NCI-H1105 (cell line): ENCODE results near the gene FIBP.
A peak's percentile ranks its signal among the peaks of the same experiment; 100 is the strongest.
"Not testable (repeated sequence)": the region's sequence is repeated elsewhere in the genome, so short reads cannot be mapped to it uniquely, and the experiment has no call there.

Experiments used
- DNase-seq: peaks from one replicate; lab custom pipeline; 2025; lab: John Stamatoyannopoulos, UW

The FIBP gene

DNA sequence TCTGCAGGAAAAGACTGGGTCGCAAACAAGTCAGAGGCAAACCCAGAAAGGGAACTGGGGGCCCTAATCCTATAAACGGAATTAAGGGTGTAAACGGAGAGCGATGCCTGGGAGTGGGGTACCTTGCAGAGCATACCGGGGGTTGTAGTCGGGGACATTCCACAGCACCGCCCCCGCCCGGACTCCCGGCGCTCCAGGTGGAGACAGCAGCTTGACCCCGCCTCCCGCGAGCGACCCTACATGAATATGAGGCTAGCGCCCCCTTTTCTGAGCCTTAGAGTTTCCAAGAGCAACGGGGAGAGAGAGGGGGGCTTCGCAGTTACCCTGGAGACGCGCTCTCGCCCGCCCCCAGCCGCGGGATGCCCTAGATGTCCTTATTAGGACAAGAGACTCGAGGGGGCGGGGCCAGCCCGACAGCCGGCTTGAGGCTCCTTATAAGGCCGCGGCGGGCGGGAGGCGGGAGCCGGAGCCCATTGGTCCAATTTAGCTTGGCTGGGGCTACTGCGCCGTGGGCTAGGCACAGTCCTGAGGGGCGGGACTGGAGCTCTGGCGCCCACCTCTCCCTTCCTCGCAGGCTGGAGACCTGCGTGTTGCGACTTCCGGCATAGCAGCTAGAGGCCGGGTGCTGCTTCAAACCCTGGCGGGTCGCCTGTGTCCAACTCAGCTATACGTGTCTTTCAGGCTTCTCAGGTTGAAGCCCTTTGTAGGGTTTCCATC is 29.0 kb downstream of the FIBP start:
- DNase-seq, result peak; percentile 98

DNA sequence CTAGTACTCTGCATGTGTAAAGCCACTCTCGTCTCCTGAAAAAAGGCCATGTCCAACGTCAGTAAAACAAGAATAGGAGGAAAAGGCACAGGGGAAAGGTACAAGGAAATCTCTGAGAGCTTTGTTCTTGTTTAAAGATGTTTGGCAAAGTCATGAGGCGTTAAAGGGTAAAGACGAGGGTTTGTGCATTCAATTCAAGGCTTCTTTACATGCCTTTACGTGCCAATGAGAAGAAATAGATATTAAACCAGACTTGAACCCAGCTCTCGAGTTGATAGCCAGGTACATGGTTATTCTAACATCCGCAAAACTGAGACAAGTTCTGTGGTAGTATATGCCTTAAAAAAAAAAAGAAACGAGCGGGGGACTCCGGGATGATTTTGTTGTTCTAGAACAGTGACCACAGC is 29.6 kb downstream of the FIBP start:
- DNase-seq, result no peak

DNA sequence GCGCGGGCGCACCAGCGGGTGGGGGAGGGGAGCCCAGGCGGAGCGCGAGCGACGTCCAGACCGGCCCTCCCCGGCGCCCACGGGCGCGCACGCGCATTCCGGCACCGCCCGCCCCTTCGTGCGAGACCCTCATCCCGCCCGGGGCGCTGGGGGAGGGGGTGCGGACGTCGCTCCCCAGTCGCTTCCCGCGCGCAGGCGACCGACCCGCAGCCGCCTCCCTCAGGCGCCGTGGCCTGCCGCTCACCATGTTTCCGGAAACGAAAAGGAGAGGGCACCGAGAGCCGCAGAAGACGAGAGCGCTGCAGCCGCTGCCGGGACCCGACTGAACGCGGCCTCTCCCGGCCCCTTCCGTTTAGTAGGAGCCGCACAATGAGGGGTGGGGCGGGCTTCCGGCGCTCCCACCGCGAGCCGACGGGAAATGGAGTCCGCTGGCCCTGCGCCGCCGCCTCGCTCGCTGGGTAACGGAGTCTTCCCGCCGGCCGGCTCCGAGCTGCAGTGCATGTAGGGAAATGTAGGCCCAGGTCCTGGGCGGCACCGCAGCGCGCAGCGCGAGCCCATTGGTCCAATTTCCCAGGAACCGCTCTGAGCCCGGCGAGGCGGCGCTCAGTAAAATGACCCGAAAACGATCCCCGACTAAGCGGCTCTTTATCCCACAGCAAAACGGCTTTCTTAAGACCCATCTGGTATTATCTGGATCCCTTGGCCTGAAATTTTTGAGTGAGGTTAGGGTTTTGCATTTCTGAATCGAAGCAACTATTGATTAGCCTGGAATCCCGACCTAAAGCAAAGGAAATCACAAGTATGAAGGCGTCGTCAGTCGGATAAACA is 30.2 kb downstream of the FIBP start, which contains the start of gene CFL1:
Gene CFL1 (minus strand): TSS at position 328 of the 828 bp plus-strand sequence. CDS start 81 bp downstream, at position 247.
- peak; percentile 97 for DNase-seq

DNA sequence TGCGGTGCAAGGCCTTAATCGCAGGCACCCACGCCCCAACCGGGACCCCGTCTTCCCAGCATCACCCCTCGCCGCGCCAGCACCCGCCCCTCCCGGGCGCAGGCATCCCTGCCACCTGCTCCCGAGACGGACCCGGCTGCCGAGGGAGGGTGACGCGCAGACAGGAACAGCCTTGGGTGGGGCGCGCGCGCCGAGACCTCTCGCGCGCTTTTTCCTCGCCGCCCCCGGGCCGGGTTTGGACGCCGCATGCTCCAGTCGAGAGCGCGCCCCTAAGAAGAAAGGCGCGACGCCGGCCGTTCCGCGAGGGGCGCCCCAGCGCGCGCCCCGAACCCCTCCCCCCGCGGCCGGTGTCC is 30.8 kb downstream of the FIBP start:
- peak; percentile 32 for DNase-seq

DNA sequence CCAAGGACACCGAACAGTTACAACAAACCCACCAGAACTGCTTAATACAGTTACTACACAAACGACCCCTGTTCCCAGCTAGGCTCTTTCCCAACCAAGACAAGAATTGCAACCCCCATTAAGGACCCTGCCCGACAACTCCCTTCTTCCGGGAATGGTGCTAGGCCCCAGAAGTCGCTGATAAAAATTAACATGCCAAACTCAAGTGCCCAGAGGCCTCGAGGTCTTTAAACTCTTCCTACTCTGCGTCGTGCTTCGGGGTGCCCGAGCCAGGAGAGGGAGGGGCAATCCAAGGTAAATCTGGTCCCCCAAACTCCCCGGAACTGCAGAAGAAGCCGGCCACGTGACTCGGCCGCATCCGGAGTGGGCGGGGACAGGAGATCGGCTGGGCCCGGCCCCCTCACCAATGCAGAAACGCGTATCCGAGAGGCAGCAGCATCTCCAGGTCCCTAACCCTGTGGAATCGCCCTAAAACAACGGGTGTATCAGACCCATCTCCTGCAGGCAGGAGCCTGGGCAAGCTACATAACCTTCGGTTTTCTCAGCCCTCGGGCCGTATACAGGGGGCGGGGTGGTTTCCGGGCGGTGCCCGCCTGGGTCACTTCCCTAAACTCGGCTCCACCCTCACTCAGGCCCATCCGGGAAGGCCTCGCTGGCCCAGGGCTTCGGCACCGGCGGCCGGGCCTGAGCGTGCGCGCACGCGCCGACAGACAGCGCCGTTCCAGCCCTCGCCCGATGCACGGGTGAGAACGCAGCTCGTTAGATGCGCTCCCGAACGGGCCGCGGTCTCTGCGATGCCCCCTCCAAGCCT is 31.4 kb downstream of the FIBP start:
- peak; percentile 57 for DNase-seq

DNA sequence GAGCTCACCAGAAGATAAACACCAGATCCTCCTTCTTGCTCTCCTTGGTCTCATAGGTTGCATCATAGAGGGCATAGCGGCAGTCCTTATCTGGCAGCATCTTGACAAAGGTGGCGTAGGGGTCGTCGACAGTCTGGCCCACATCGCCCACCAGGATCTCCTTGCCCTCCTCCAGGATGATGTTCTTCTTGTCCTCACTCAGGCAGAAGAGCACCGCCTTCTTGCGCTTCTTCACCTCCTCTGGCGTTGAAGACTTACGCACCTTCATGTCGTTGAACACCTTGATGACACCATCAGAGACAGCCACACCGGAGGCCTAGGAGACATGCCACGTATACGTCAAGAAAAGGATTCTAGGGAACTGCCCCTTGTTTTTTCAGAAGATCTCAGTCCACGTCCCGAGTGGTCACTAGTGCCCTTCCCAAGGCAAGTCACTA is 32.3 kb downstream of the FIBP start:
- no peak for DNase-seq

GRCh38 chr11:65854852-65855837 is 33.1 kb downstream of the FIBP start:
- no peak for DNase-seq

DNA sequence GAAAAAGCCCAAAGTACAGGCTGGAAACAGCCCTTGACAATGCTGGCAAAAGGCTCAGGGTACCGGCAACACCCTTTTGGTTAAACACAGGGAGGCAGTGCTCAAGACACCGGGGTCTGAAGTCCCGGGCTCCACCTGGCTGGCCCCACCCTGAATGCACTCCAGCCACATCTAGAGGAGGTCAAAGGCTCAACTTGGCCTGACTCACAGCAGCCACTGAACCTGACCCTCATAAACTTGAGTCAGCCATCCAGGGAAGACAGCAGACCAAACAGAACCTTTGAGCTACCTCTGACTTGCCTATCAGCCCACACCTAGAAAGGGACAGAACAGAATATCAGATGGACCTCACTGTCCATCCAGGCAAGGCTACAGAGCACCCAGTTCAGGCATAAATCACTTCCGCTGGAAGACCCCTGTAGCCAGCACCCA is 34.1 kb downstream of the FIBP start:
- DNase-seq, result no peak

- no peak for DNase-seq
These were observed 34.9 kb downstream of the FIBP start for GRCh38 chr11:65853246-65853979.

DNA sequence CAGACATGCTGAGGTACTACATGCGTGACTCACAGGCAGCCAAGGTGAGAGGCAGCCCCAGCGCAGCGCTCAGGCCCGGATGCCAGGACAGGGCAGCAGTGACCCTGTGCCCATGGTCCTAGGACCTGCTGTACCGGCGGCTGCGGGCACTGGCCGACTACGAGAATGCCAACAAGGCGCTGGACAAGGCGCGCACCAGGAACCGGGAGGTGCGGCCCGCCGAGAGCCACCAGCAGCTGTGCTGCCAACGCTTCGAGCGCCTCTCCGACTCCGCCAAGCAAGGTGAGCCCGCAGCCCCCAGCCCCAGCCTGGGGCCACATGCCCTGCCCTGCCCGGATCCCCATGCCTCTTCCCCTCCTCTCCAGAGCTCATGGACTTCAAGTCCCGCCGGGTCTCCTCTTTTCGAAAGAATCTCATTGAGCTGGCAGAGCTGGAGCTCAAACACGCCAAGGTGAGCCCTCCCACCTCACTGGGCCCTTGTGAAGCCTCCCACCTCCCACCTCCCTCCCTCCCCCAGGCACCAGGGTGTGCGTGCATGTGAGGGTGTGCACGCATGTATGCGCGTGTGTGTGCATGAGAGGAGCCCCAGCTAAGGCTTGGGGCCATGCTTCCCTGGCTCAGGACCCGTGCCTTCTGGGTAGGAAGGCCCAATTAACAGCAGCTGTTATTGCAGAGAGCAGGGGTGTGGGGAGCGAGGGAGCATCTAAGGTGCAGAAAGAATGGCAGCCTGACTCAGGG is 35.6 kb downstream of the FIBP start:
- DNase-seq, result no peak

DNA sequence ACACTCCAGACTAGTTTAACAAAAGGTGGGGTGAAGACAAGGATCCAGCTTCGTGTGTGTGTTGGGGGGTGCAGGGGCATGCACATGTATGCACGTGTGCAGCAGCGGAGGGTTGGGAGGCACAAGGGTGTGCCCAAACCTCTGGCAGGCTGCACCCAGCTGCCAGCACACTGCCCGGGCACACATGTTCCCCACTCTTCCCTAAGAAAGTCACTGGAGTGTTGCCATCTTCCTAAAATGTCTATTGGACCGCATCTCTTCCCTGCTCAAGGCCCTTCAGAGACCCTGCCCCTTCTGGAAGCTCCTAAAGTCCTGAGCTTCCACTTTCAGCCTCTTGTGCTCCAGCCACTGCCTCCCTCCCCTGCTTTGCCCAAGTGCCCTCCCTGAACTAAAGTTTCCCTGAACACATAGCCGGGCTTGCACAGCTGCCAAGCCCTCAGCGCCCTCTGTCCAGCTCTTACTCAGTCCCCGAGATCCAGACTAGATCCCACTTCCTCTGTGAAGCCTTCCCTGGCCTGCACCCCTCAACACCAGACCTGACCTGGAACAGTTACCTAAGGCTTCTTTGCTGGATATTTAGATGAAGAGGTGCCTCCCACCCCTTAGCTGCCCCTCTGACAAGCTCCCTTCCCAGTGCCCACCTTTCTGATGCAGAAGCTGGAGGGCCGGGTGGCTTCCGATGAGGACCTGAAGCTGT is 36.3 kb downstream of the FIBP start:
- DNase-seq, result no peak

DNA sequence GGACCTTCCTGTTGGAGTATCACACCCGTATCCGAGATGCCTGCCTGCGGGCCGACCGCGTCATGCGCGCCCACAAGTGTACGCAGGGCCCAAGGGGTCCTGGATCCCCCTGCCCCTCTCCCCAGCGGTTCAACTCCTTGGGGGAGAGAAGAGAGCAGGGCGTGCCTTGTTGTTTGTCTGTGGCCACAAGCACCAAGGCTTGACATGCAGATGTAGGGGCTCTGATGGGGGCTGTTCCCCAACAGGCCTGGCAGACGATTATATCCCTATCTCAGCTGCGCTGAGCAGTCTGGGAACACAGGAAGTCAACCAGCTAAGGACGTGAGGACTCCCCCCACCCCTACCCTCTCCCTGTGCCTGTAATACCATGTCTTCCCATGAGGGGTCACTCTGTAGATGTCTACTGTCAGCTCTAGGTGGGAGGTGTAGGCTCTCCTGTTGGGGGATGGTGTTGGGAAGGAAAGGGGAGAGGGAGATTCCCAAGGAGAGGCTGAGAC is 37.1 kb downstream of the FIBP start:
- no peak for DNase-seq

DNA sequence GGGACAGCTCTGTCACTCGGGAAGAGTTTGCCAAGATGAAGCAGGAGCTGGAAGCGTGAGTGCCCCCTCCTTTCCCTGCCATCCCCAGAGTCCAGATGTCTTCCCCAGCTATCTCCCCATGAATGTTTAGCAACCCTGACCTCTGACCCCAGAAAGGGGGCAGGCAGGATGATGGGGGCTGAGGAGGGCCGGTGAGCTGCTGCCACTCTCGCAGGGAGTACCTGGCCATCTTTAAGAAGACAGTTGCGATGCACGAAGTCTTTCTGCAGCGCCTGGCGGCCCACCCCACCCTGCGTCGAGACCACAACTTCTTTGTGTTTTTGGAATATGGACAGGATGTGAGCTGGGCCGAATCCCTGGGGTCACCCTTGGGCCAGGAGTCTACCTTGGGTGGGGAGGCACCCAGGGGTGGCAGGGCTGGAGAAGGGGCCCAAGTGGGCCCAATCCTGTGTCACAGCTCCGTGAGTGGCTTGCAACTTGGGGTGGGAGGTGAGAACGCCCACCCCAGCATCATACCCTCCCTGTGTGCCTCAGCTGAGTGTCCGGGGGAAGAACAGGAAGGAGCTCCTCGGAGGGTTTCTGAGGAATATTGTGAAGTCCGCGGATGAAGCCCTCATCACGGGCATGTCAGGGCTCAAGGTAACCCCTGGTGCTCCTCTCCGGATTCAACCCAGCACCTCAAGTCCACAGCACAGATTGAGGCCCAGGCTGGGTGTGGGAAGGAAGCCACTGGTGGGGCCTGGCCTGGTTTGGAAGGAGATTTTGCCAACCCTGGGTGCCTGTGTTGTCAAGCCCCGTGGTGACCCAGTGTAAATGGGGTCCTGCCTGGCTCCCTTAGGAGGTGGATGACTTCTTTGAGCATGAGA is 37.8 kb downstream of the FIBP start:
- no peak for DNase-seq

GRCh38 chr11:65849771-65850216 is 38.5 kb downstream of the FIBP start:
- no peak for DNase-seq

GRCh38 chr11:65849366-65849765 is 38.9 kb downstream of the FIBP start:
- DNase-seq, result no peak

- DNase-seq, result not testable (repeated sequence)
These were observed 39.6 kb downstream of the FIBP start for GRCh38 chr11:65848693-65849092.

DNA sequence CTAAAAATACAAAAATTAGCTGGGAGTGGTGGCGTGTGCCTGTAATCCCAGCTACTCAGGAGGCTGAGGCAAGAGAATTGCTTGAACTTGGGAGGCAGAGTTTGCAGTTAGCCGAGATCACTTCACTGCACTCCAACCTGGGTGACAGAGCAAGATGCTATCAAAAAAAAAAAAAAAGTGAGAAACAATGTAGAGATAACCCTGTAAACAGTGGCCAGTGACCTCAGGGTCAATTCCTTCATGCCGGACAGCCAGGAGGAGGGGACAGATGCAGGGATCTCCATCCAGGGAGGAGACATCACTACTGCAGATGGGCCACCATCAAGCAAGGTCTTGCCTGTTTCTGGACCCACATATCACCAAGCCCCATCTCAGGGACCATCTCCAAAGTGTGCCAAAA is 40.5 kb downstream of the FIBP start:
- no peak for DNase-seq
